Measurements from ENCODE around the gene NR2E1.
A peak's percentile ranks its signal among the peaks of the same experiment; 100 is the strongest.

NR2E1 gene

DNA sequence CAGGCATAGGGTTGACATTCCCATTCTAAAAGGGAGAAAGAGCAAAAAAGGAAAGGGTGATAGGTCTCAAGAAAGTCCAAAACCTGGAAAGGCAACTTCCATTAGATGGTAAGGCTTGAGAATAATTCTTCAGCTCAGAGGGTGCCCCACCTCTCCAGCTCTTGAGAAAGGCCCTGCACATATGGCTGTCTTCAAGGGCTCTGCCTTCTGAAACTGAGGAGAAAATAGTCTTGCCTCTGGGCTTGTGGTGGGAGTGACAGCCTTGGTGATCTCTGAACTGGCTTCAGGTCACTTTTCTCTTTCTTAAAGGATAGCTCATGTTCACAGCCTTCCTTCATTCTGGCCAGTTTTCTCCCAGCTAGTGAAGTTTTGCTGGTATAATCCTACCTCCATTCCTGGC is 35.6 kb upstream of the NR2E1 start:
- no peak overlapping the region for H3K4me3 ChIP-seq (ENCODE audit: low read length)
- no peak for DNase-seq (ENCODE audit: low read depth)
- TF ChIP-seq, protein P1, sequence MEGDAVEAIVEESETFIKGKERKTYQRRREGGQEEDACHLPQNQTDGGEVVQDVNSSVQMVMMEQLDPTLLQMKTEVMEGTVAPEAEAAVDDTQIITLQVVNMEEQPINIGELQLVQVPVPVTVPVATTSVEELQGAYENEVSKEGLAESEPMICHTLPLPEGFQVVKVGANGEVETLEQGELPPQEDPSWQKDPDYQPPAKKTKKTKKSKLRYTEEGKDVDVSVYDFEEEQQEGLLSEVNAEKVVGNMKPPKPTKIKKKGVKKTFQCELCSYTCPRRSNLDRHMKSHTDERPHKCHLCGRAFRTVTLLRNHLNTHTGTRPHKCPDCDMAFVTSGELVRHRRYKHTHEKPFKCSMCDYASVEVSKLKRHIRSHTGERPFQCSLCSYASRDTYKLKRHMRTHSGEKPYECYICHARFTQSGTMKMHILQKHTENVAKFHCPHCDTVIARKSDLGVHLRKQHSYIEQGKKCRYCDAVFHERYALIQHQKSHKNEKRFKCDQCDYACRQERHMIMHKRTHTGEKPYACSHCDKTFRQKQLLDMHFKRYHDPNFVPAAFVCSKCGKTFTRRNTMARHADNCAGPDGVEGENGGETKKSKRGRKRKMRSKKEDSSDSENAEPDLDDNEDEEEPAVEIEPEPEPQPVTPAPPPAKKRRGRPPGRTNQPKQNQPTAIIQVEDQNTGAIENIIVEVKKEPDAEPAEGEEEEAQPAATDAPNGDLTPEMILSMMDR (conservative IDR thresholded peaks at IDR 0.05; ENCODE audit: low read length): no peak

DNA sequence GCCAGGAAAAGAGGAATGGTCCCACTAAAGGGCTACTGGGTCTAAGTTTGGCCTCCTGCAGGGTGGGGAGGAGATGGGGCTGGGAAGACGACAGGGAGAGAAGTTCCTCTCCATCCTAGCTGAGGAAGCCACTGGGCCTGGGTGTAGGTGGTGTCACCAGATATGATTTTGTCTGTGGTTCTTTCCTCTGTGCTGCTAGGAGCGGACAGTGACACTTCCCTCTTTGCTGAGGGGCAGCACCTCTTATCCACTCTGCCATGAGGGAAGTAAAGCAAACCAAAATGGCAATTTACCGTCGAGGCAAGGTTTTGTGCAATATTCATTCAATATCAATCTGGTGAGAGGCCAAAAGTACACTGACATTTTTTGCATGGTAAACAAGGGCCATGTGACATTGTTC is 33.0 kb upstream of the NR2E1 start:
- DNase-seq (ENCODE audit: low read depth): no peak
- TF ChIP-seq, protein P1 (conservative IDR thresholded peaks at IDR 0.05; ENCODE audit: low read length): no peak
- H3K4me3 ChIP-seq (ENCODE audit: low read length): no peak overlapping the region

- peak; percentile 68 for DNase-seq (ENCODE audit: low read depth)
- TF ChIP-seq, protein P1 (conservative IDR thresholded peaks at IDR 0.05; ENCODE audit: low read length): no peak
- peak overlapping the region; percentile 49 for H3K4me3 ChIP-seq (ENCODE audit: low read length)
These were observed 32.1 kb upstream of the NR2E1 start for GRCh38 chr6:108133594-108134179.

DNA sequence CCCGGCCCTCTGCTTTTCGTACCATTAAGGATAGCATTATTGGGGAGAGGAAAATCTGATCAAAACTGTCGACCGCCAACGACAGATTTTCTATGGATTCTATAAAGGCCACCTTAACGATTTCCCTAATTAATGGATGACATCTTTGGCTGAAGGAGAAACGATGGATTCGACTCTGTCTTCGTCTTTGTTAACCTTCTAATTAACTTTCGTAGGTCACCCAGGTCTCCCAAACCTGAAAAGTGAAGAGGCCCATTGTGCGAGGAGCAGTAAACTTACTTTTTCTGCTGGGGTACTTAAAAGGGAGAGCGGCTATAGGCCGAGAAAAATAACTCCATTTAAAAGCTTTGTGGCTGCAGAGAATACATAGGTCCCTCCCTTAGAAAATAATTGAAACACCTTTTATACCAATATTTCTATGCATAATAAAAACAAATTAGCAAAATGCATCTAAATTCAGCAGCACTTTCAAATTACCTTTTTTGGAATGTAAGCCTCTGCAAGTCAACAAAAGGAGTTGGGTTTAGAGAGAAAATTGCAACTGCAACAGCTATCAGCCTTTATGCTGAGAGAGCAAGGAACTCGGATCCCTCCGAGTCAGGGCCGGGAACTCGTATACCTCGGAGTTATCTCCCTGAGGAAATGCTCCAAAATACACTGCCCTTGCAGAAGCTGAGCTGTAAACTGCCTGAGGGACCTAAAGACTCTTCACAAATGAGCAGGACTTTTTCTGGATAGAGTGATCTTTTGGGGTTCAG is 31.4 kb upstream of the NR2E1 start:
- TF ChIP-seq, protein P1 (conservative IDR thresholded peaks at IDR 0.05; ENCODE audit: low read length): no peak
- peak overlapping the region; percentile 49 for H3K4me3 ChIP-seq (ENCODE audit: low read length)
- DNase-seq (ENCODE audit: low read depth): no peak

DNA sequence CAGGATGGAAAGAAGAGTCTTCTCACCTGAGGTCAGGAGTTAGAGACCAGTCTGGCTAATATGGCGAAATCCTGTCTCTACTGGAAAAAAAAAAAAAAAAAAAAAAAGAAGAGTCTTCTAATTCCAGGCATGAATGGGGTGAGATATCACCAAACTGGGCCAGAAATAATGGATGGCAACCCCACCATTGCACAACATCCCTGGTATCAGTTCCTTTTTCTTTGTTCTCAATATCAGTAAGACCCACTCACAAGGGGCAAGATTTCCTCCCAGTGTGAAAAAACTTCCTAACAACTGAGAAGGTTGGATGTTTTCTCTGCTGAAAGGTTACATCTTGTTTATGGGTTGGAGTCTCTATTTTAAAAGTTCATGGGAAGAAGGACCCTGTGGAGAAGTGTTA is 23.6 kb upstream of the NR2E1 start:
- no peak for DNase-seq (ENCODE audit: low read depth)
- H3K4me3 ChIP-seq (ENCODE audit: low read length): no peak overlapping the region
- TF ChIP-seq, protein P1 (conservative IDR thresholded peaks at IDR 0.05; ENCODE audit: low read length): no peak

DNA sequence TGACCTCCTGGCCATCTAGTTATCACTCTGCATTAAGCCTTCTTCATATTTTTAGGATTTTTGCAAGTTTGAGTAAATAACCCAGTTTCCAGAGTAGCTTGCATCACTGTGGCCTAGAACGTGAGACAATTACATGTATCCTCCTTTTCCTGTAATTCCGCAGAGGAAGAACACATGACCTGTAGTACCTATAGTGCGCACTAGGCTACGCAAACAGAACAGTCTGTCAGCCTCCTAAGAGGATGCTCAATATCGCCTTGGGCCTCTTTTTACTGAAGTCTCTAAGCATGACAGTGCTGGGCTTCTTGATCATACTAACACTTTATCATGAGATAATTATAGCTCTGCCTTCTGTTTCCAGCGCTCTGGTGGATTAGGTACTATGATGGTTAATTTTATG is 20.2 kb upstream of the NR2E1 start:
- TF ChIP-seq, protein P1 (conservative IDR thresholded peaks at IDR 0.05; ENCODE audit: low read length): no peak
- no peak for DNase-seq (ENCODE audit: low read depth)
- no peak overlapping the region for H3K4me3 ChIP-seq (ENCODE audit: low read length)

- TF ChIP-seq, protein P1 (conservative IDR thresholded peaks at IDR 0.05; ENCODE audit: low read length): no peak
- no peak for DNase-seq (ENCODE audit: low read depth)
- H3K4me3 ChIP-seq (ENCODE audit: low read length): no peak overlapping the region
These were observed 13.4 kb upstream of the NR2E1 start for GRCh38 chr6:108152446-108152845.
